ENCODE data around the gene SKIDA1. TPM values are rescaled to one million over a fixed set of nuclear protein-coding genes. Genes with fewer than 3 reads are reported as not detected.
"Not testable (repeated sequence)": the region's sequence is repeated elsewhere in the genome, so short reads cannot be mapped to it uniquely, and the experiment has no call there.

SKIDA1 gene
- total RNA-seq (under 1 TPM; 0.12 to 0.72 (median 0.57) TPM), total RNA-seq (0 to 0.55 (median 0.25) reads per million in 29 experiments)
- 0.13 TPM for total RNA-seq (2013)

DNA sequence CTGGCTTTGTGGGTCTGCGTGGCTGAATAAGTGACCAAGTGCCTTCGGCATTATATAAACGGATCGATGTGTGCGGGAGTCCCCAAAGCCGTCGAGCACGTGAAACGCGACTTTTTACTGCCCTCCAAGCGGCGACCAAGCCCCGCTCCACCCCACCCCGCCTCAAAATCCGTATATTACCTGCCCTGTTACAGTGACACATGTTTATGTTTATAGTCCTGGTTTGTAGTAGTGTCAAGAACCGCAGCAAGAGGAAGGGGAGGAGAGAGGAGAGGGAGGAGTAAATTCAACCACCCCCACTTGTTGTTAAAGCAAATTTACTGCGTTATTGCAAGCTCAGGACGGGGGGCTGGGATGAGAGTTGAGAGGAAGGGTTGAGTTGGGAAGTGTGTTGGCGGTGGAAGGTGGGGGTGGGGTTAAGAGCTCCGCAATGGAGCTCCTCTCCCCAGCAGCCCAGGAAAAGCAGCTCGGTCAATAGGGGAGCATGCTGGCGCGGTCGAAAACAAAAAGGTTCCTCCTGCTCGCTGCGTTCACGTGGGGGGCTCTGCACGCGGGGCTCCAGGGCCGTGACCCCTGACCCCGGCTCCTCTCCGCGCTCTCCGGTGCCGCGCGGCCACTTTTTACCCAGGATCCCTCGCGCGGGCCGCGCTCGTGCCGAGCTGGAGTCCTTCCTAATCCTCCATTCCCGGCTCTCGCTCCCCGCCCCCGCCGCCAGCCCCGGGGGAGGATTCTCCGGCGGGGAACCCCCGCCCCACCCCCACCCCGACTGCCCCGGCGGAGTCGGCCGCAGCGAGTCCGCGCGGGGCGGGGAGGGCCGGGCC, at the start of gene SKIDA1:
Gene SKIDA1 (minus strand): TSS at position 316 of the 821 bp plus-strand sequence. CDS start 7,860 bp downstream, outside the sequence.
- Histone ChIP-seq H3K36me3 (ENCODE audit: control insufficient read depth in 2 of 2, extremely low read depth in 1 of 2, insufficient read depth in 1 of 2, low read length in 1 of 2) (no peaks in the 10 kb centered on the region), H3K4me3 (ENCODE audit: control insufficient read depth in 1 of 2, extremely low read depth in 1 of 2, low read length in 1 of 2) (peak within 1 kb of the TSS; percentile 77 to 91), H3K27me3 (replicated peaks in 1 of 2; ENCODE audit: control insufficient read depth in 2 of 2, extremely low read depth in 1 of 2, insufficient read depth in 2 of 2, low read length in 1 of 2) (peaks cover 0 to 10% of the 10 kb centered on the region in 2 experiments), H3K9me3 (no peaks in the 10 kb centered on the region), H3K4me1 (ENCODE audit: control insufficient read depth in 1 of 2, extremely low read depth in 1 of 2, insufficient read depth in 2 of 2, low read length in 2 of 2) (peaks cover 17 to 28% of the 10 kb centered on the region in 2 experiments), H3K27ac (ENCODE audit: low read length) (peak within 1 kb of the TSS; percentile 80)
- Mint-ChIP-seq H3K4me3 (peak within 1 kb of the TSS; percentile 83 to 97 (median 90)), H3K36me3 (no peaks in the 10 kb centered on the region), H3K4me1 (peaks cover 25 to 32% (median 28%) of the 10 kb centered on the region in 3 donors), H3K9me3 (no peaks in the 10 kb centered on the region), H3K27ac (peak within 1 kb of the TSS; percentile 96 to 99), H3K27me3 (peaks cover 18 to 35% of the 10 kb centered on the region in 2 donors)
- 6% methylated on average over 26 of the region's 64 CpGs for WGBS (ENCODE audit: insufficient coverage)
- peak in 26 of 35 experiments; percentile 19 to 71 (median 40) for DNase-seq
- ChIA-PET CTCF (interaction anchor here (1.0 to 1.2 kb wide), 2 partner anchors 29 kb away, joined by 4 to 5 read pairs; no protein-coding TSS in a partner anchor), POLR2A (interaction anchor here in 1 of 2 donors (0.6 kb wide), 3 partner anchors 58 to 794 kb away, joined by 4 to 7 read pairs (median 6); no protein-coding TSS in a partner anchor)
- peak; percentile 64 to 67 (median 65) for ATAC-seq (replicated peaks in 1 of 4)

DNA sequence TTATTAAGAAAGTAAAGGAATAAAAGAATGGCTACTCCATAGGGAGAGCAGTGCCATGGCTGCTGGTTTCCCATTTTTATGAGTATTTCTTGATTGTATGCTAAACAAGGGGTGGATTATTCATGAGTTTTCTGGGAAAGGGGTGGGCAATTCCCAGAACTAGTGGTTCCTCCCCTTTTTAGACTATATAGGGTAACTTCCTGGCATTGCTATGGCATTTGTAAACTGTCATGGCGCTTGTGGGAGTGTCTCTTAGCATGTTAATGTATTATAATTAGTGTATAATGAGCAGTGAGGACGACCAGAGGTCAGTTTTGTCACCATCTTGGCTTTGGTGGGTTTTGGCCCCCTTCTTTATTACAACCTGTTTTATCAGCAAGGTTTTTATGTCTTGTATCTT, 49.0 kb upstream of the SKIDA1 start:
- H3K27ac Mint-ChIP-seq; H3K27ac ChIP-seq (ENCODE audit: low read length); H3K36me3 ChIP-seq (ENCODE audit: control insufficient read depth in 2 of 2, extremely low read depth in 1 of 2, insufficient read depth in 1 of 2, low read length in 1 of 2); POLR2A ChIA-PET; H3K9me3 ChIP-seq; H3K9me3 Mint-ChIP-seq; H3K4me3 Mint-ChIP-seq; H3K4me3 ChIP-seq (ENCODE audit: control insufficient read depth in 1 of 2, extremely low read depth in 1 of 2, low read length in 1 of 2); ATAC-seq (replicated peaks in 1 of 4); H3K27me3 Mint-ChIP-seq; H3K27me3 ChIP-seq (replicated peaks in 1 of 2; ENCODE audit: control insufficient read depth in 2 of 2, extremely low read depth in 1 of 2, insufficient read depth in 2 of 2, low read length in 1 of 2); H3K4me1 ChIP-seq (ENCODE audit: control insufficient read depth in 1 of 2, extremely low read depth in 1 of 2, insufficient read depth in 2 of 2, low read length in 2 of 2); DNase-seq: not testable (repeated sequence)
- H3K36me3 Mint-ChIP-seq: peaks cover 44% of the 10 kb centered on the region
- H3K4me1 Mint-ChIP-seq: peaks cover 59 to 65% (median 63%) of the 10 kb centered on the region in 3 donors
- no CpG with 5 or more reads among the region's 2 CpGs for WGBS (ENCODE audit: insufficient coverage)
- CTCF ChIA-PET: interaction anchor here in 1 of 2 donors (0.6 kb wide), 1 partner anchor 72 kb away, joined by 3 read pairs; no protein-coding TSS in a partner anchor

DNA sequence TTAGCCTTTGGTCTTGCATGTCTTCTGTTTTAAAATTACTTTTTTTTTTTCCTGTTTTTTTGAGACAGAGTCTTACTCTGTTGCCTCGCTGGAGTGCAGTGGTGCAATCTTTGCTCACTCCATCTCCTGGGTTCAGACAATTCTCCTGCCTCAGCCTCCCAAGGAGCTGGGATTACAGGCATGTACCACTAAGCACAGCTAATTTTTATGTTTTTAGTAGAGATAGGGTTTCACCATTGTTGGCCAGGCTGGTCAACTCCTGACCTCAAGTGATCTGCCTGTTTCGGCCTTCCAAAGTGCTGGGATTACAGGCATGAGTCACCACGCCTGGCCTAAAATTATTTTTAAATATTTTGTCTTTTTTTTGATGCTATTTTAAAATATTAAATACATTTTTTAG, 47.1 kb upstream of the SKIDA1 start:
- Mint-ChIP-seq H3K36me3 (peaks cover 37% of the 10 kb centered on the region), H3K9me3 (no peaks in the 10 kb centered on the region)
- CTCF ChIA-PET: interaction anchor here in 1 of 2 donors (0.7 kb wide), 1 partner anchor 48 kb away, joined by 3 read pairs; no protein-coding TSS in a partner anchor

DNA sequence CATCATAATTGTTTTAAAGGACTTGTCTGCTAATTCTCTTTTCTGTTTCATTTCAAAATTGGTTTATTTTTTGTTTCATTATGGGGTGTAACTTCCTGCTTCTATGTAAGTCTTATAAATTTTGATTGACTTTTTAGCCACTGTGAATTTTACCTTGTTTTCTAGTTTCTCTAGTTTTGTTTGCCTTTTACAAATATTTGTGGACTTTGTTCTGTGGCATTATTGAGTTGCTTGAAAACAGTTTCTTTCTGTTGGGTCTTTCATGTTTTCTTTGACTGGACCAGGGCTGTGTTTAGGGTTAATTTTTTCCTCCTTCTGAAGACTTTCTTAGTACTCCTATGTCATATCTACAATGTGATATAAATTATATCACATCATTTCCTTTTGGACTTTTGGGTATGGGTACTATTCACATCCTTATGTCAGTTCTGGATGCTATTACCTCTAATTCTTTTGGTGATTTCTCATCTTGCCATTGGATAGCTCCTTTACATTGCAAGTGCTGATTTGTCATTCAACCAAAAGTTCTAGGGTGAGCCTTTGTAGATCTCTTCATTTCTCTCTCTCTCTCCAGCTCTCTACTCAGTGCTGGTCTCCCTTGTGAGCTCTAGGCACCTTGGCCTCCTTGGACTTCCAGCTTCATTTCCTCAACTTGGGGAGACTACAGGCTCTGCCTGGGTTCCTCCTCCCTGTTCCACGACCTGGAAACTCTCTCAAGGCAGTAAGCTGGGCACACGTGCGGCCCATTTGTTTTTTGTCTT, 45.5 kb upstream of the SKIDA1 start:
- peaks cover 0 to 5% of the 10 kb centered on the region in 2 donors for H3K36me3 ChIP-seq (ENCODE audit: control insufficient read depth in 2 of 2, extremely low read depth in 1 of 2, insufficient read depth in 1 of 2, low read length in 1 of 2)
- ChIA-PET CTCF (no interaction called here), POLR2A (interaction anchor here in 1 of 2 donors (0.6 kb wide), 1 partner anchor 42 kb away, joined by 3 read pairs; no protein-coding TSS in a partner anchor)
- H3K4me3 ChIP-seq (ENCODE audit: control insufficient read depth in 1 of 2, extremely low read depth in 1 of 2, low read length in 1 of 2): no peak overlapping the region
- Mint-ChIP-seq H3K9me3 (no peaks in the 10 kb centered on the region), H3K36me3 (peaks cover 40% of the 10 kb centered on the region), H3K27me3 (no peaks in the 10 kb centered on the region), H3K4me3 (no peak overlapping the region), H3K27ac (peak overlapping the region; percentile 12 to 69), H3K4me1 (peaks cover 60 to 63% (median 62%) of the 10 kb centered on the region in 3 donors)
- no peaks in the 10 kb centered on the region for H3K27me3 ChIP-seq (replicated peaks in 1 of 2; ENCODE audit: control insufficient read depth in 2 of 2, extremely low read depth in 1 of 2, insufficient read depth in 2 of 2, low read length in 1 of 2)
- H3K27ac ChIP-seq (ENCODE audit: low read length): no peak overlapping the region
- H3K4me1 ChIP-seq (ENCODE audit: control insufficient read depth in 1 of 2, extremely low read depth in 1 of 2, insufficient read depth in 2 of 2, low read length in 2 of 2): peaks cover 3 to 7% of the 10 kb centered on the region in 2 experiments
- H3K9me3 ChIP-seq: no peaks in the 10 kb centered on the region
- DNase-seq (no peak), ATAC-seq (replicated peaks in 1 of 4) (no peak)
- WGBS (ENCODE audit: insufficient coverage): no CpG with 5 or more reads among the region's 3 CpGs

More for the DNA sequence above, 47.1 kb upstream of the SKIDA1 start:
- DNase-seq (no peak), ATAC-seq (replicated peaks in 1 of 4) (no peak)
- Histone ChIP-seq H3K9me3 (no peaks in the 10 kb centered on the region), H3K4me3 (ENCODE audit: control insufficient read depth in 1 of 2, extremely low read depth in 1 of 2, low read length in 1 of 2) (no peak overlapping the region), H3K27me3 (replicated peaks in 1 of 2; ENCODE audit: control insufficient read depth in 2 of 2, extremely low read depth in 1 of 2, insufficient read depth in 2 of 2, low read length in 1 of 2) (no peaks in the 10 kb centered on the region), H3K4me1 (ENCODE audit: control insufficient read depth in 1 of 2, extremely low read depth in 1 of 2, insufficient read depth in 2 of 2, low read length in 2 of 2) (peaks cover 3 to 7% of the 10 kb centered on the region in 2 experiments), H3K36me3 (ENCODE audit: control insufficient read depth in 2 of 2, extremely low read depth in 1 of 2, insufficient read depth in 1 of 2, low read length in 1 of 2) (no peaks in the 10 kb centered on the region), H3K27ac (ENCODE audit: low read length) (no peak overlapping the region)
- no peaks in the 10 kb centered on the region for H3K27me3 Mint-ChIP-seq
- no peak overlapping the region for H3K4me3 Mint-ChIP-seq
- H3K4me1 Mint-ChIP-seq: peaks cover 57 to 62% (median 58%) of the 10 kb centered on the region in 3 donors
- POLR2A ChIA-PET: no interaction called here
- H3K27ac Mint-ChIP-seq: peak overlapping the region in 1 of 2 donors; percentile 22
- no CpG with 5 or more reads among the region's 3 CpGs for WGBS (ENCODE audit: insufficient coverage)

DNA sequence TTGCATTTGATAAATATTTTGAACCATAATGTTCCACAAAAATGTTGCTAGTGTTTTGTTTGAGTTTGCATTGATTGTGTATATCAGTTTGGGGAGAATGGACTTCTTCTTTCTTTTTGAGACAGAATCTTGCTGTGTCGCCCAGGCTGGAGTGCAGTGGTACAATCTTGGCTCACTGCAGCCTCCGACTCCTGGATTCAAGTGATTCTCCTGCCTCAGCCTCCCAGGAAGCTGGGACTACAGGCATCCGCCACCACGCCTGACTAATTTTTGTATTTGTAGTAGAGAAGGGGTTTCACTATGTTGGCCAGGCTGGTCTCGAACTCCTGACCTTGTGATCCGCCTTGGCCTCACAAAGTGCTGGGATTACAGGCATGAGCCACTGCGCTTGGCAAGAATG, 33.5 kb upstream of the SKIDA1 start:
- H3K4me3 Mint-ChIP-seq; H3K27me3 Mint-ChIP-seq; H3K27me3 ChIP-seq (replicated peaks in 1 of 2; ENCODE audit: control insufficient read depth in 2 of 2, extremely low read depth in 1 of 2, insufficient read depth in 2 of 2, low read length in 1 of 2); H3K9me3 ChIP-seq; ATAC-seq (replicated peaks in 1 of 4); CTCF ChIA-PET; DNase-seq; H3K9me3 Mint-ChIP-seq; H3K27ac Mint-ChIP-seq; H3K4me1 ChIP-seq (ENCODE audit: control insufficient read depth in 1 of 2, extremely low read depth in 1 of 2, insufficient read depth in 2 of 2, low read length in 2 of 2); H3K4me3 ChIP-seq (ENCODE audit: control insufficient read depth in 1 of 2, extremely low read depth in 1 of 2, low read length in 1 of 2); H3K27ac ChIP-seq (ENCODE audit: low read length): not testable (repeated sequence)
- WGBS (ENCODE audit: insufficient coverage): 100% methylated on average over 3 of the region's 7 CpGs
- Mint-ChIP-seq H3K4me1 (peaks cover 31 to 41% (median 34%) of the 10 kb centered on the region in 3 donors), H3K36me3 (peaks cover 51% of the 10 kb centered on the region)
- POLR2A ChIA-PET: interaction anchor here in 1 of 2 donors (0.5 kb wide), 1 partner anchor 1259 kb away, joined by 3 read pairs; no protein-coding TSS in a partner anchor
- peaks cover 4 to 49% of the 10 kb centered on the region in 2 donors for H3K36me3 ChIP-seq (ENCODE audit: control insufficient read depth in 2 of 2, extremely low read depth in 1 of 2, insufficient read depth in 1 of 2, low read length in 1 of 2)

DNA sequence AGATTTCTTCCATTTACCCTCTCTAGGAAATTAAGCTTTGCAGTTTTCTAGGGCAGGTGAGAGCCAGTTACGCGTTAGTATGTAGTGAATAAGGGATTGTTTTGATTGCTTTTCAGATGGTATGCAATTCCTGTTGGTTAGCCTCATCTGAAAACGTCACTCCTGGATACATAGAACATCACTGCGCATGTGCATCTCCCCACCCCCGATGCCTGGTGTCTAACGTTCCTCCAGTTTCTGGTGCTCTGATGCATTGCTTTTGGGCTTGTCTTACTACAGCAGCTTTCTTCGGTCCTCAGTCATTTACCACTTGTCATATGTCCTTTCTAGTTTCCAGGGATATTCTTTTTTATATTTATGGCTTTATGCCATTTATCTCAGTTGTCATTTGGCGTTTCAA, 31.0 kb upstream of the SKIDA1 start:
- ATAC-seq (replicated peaks in 1 of 4) (no peak), DNase-seq (no peak)
- ChIA-PET CTCF (interaction anchor here in 1 of 2 donors (0.7 kb wide), 1 partner anchor 287 kb away, joined by 3 read pairs; no protein-coding TSS in a partner anchor), POLR2A (no interaction called here)
- H3K9me3 ChIP-seq: no peaks in the 10 kb centered on the region
- Mint-ChIP-seq H3K27me3 (no peaks in the 10 kb centered on the region), H3K36me3 (peaks cover 59% of the 10 kb centered on the region), H3K4me3 (no peak overlapping the region), H3K4me1 (peaks cover 22 to 39% (median 38%) of the 10 kb centered on the region in 3 donors), H3K27ac (peak overlapping the region in 1 of 2 donors; percentile 44), H3K9me3 (no peaks in the 10 kb centered on the region)
- H3K36me3 ChIP-seq (ENCODE audit: control insufficient read depth in 2 of 2, extremely low read depth in 1 of 2, insufficient read depth in 1 of 2, low read length in 1 of 2): peaks cover 11 to 54% of the 10 kb centered on the region in 2 donors
- WGBS (ENCODE audit: insufficient coverage): 90% methylated on average over 4 of the region's 8 CpGs
- H3K4me1 ChIP-seq (ENCODE audit: control insufficient read depth in 1 of 2, extremely low read depth in 1 of 2, insufficient read depth in 2 of 2, low read length in 2 of 2): no peaks in the 10 kb centered on the region
- H3K4me3 ChIP-seq (ENCODE audit: control insufficient read depth in 1 of 2, extremely low read depth in 1 of 2, low read length in 1 of 2): no peak overlapping the region
- H3K27me3 ChIP-seq (replicated peaks in 1 of 2; ENCODE audit: control insufficient read depth in 2 of 2, extremely low read depth in 1 of 2, insufficient read depth in 2 of 2, low read length in 1 of 2): no peaks in the 10 kb centered on the region
- no peak overlapping the region for H3K27ac ChIP-seq (ENCODE audit: low read length)

All from T-cell (primary cell).